ENCODE results near the gene CELF1.

Gene CELF1

DNA sequence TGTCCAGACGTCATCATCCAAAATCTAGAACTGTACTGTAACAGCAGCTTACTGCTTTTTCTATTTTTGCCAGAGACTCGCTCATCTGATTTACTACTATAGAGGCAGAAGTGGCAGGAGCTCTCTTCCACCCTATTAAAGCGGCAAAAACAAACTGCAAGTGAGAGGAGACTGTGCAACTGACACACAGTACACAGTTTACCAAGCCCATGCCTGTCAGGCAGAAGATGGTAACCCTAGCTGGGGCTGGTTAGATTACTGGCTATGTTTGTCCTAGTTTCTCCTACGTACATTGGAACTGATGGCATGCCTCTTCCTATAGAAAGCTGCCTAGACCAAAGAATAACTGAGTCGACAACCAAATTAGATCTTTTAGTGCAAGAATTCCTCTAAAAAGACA lies 51.8 kb downstream of the CELF1 start:
- TF ChIP-seq TCF12 (IDR thresholded peaks at IDR 0.05; ENCODE audit: low read depth), result no peak
- no peak for TF ChIP-seq NFIC (IDR thresholded peaks at IDR 0.05)
- TF ChIP-seq ZBTB7A (IDR thresholded peaks at IDR 0.05; ENCODE audit: low read depth), result no peak
- no peak for TF ChIP-seq FOXM1 (IDR thresholded peaks at IDR 0.05; ENCODE audit: borderline replicate concordance, low read depth)
- no peak for TF ChIP-seq TAF1 (IDR thresholded peaks at IDR 0.05; ENCODE audit: low read depth)
- no peak for TF ChIP-seq EGR1 (IDR thresholded peaks at IDR 0.05)
- no peak for TF ChIP-seq MAX (IDR thresholded peaks at IDR 0.05)
- TF ChIP-seq, protein P1, sequence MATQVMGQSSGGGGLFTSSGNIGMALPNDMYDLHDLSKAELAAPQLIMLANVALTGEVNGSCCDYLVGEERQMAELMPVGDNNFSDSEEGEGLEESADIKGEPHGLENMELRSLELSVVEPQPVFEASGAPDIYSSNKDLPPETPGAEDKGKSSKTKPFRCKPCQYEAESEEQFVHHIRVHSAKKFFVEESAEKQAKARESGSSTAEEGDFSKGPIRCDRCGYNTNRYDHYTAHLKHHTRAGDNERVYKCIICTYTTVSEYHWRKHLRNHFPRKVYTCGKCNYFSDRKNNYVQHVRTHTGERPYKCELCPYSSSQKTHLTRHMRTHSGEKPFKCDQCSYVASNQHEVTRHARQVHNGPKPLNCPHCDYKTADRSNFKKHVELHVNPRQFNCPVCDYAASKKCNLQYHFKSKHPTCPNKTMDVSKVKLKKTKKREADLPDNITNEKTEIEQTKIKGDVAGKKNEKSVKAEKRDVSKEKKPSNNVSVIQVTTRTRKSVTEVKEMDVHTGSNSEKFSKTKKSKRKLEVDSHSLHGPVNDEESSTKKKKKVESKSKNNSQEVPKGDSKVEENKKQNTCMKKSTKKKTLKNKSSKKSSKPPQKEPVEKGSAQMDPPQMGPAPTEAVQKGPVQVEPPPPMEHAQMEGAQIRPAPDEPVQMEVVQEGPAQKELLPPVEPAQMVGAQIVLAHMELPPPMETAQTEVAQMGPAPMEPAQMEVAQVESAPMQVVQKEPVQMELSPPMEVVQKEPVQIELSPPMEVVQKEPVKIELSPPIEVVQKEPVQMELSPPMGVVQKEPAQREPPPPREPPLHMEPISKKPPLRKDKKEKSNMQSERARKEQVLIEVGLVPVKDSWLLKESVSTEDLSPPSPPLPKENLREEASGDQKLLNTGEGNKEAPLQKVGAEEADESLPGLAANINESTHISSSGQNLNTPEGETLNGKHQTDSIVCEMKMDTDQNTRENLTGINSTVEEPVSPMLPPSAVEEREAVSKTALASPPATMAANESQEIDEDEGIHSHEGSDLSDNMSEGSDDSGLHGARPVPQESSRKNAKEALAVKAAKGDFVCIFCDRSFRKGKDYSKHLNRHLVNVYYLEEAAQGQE (IDR thresholded peaks at IDR 0.05; ENCODE audit: low read depth), result no peak
- TF ChIP-seq CEBPB (IDR thresholded peaks at IDR 0.05), result no peak
- no peak for TF ChIP-seq CREB1 (IDR thresholded peaks at IDR 0.05; ENCODE audit: low read depth)
- TF ChIP-seq, protein P2, sequence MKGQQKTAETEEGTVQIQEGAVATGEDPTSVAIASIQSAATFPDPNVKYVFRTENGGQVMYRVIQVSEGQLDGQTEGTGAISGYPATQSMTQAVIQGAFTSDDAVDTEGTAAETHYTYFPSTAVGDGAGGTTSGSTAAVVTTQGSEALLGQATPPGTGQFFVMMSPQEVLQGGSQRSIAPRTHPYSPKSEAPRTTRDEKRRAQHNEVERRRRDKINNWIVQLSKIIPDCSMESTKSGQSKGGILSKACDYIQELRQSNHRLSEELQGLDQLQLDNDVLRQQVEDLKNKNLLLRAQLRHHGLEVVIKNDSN (IDR thresholded peaks at IDR 0.05), result no peak
- TF ChIP-seq TEAD4 (IDR thresholded peaks at IDR 0.05), result no peak
- no peak for TF ChIP-seq RAD21 (IDR thresholded peaks at IDR 0.05; ENCODE audit: low read depth)
- TF ChIP-seq YY1 (IDR thresholded peaks at IDR 0.05; ENCODE audit: low read depth), result no peak
- TF ChIP-seq EP300 (IDR thresholded peaks at IDR 0.05; ENCODE audit: borderline replicate concordance), result no peak

DNA sequence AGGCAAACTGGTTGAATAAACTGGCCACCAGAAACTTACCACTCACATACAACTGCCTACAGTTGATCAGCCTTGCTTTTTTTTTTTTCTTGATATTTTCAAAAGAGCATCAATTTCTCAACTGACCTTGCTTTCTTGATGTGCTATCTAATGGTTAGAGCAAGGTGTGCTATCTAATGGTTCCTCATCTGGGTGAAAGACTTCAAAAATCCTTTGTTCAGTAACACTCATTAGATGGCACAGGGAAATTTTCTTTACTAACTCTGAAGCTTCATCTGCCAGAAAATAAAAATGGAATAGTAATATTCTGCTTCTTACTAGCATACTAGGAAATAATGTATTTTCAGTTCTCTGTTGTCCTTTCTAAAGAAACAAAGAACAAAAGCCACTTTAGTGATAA lies 52.8 kb downstream of the CELF1 start:
- TF ChIP-seq TCF12 (IDR thresholded peaks at IDR 0.05; ENCODE audit: low read depth), result no peak

DNA sequence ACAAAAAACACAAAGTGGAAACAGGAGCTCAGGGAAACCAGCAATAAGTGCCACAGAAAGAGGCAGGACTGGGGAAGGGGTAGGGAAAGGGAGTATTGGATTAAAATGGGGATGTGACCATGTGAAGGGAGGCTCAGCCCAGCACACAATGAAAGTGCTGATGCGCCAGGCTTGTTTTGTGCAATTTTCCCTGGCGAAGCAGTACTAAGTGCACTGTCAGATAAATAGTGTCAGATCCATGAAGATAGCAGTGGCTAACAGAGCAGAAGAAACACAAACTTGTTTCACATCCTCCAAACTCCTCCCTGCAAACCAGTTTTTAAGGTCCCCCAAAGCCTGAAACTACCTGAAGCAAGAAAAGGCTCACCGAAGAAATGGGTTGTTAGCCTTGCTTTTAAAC lies 53.3 kb downstream of the CELF1 start:
- TF ChIP-seq EGR1 (IDR thresholded peaks at IDR 0.05), result no peak
- TF ChIP-seq TCF12 (IDR thresholded peaks at IDR 0.05; ENCODE audit: low read depth), result no peak
- no peak for TF ChIP-seq CEBPB (IDR thresholded peaks at IDR 0.05)
- no peak for TF ChIP-seq RAD21 (IDR thresholded peaks at IDR 0.05; ENCODE audit: low read depth)
- no peak for TF ChIP-seq EP300 (IDR thresholded peaks at IDR 0.05; ENCODE audit: borderline replicate concordance)
- no peak for TF ChIP-seq TEAD4 (IDR thresholded peaks at IDR 0.05)
- TF ChIP-seq FOXM1 (IDR thresholded peaks at IDR 0.05; ENCODE audit: borderline replicate concordance, low read depth), result no peak
- no peak for TF ChIP-seq NFIC (IDR thresholded peaks at IDR 0.05)
- TF ChIP-seq, protein P2 (IDR thresholded peaks at IDR 0.05), result no peak

- TF ChIP-seq RAD21 (IDR thresholded peaks at IDR 0.05; ENCODE audit: low read depth) (no peak), FOXM1 (IDR thresholded peaks at IDR 0.05; ENCODE audit: borderline replicate concordance, low read depth) (no peak), YY1 (IDR thresholded peaks at IDR 0.05; ENCODE audit: low read depth) (no peak), MAX (IDR thresholded peaks at IDR 0.05) (no peak), EP300 (IDR thresholded peaks at IDR 0.05; ENCODE audit: borderline replicate concordance) (no peak), CREB1 (IDR thresholded peaks at IDR 0.05; ENCODE audit: low read depth) (no peak), TAF1 (IDR thresholded peaks at IDR 0.05; ENCODE audit: low read depth) (no peak), TEAD4 (IDR thresholded peaks at IDR 0.05) (no peak), ZBTB7A (IDR thresholded peaks at IDR 0.05; ENCODE audit: low read depth) (no peak), NFIC (IDR thresholded peaks at IDR 0.05) (no peak), TCF12 (IDR thresholded peaks at IDR 0.05; ENCODE audit: low read depth) (no peak), CEBPB (IDR thresholded peaks at IDR 0.05) (no peak), EGR1 (IDR thresholded peaks at IDR 0.05) (no peak)
- TF ChIP-seq, protein P2 (IDR thresholded peaks at IDR 0.05), result no peak
- TF ChIP-seq, protein P1 (IDR thresholded peaks at IDR 0.05; ENCODE audit: low read depth), result no peak
Measured at GRCh38 chr11:47499161-47499560, 53.8 kb downstream of the CELF1 start.

- TF ChIP-seq CREB1 (IDR thresholded peaks at IDR 0.05; ENCODE audit: low read depth) (no peak), EGR1 (IDR thresholded peaks at IDR 0.05) (no peak), TEAD4 (IDR thresholded peaks at IDR 0.05) (no peak), YY1 (IDR thresholded peaks at IDR 0.05; ENCODE audit: low read depth) (no peak), NFIC (IDR thresholded peaks at IDR 0.05) (no peak), MAX (IDR thresholded peaks at IDR 0.05) (no peak), FOXM1 (IDR thresholded peaks at IDR 0.05; ENCODE audit: borderline replicate concordance, low read depth) (no peak), RAD21 (IDR thresholded peaks at IDR 0.05; ENCODE audit: low read depth) (no peak), EP300 (IDR thresholded peaks at IDR 0.05; ENCODE audit: borderline replicate concordance) (no peak)
- TF ChIP-seq, protein P2 (IDR thresholded peaks at IDR 0.05), result no peak
Measured at GRCh38 chr11:47498584-47499152, 54.3 kb downstream of the CELF1 start.

Data from Ishikawa (cell line).